GM21515 (cell line): ENCODE measurements around the gene VGLL3.

Source experiments
- ATAC-seq: cut with Tn5 transposase; IDR thresholded peaks from one replicate; pipeline ENCODE4 v1.9.1; 2021; ENCODE audit not compliant: unreplicated experiment

Gene VGLL3

GRCh38 chr3:86951322-86951721, 39.6 kb downstream of the VGLL3 start:
- no peak for ATAC-seq

- ATAC-seq, result no peak
Observed at GRCh38 chr3:86950717-86951116, 40.2 kb downstream of the VGLL3 start.

GRCh38 chr3:86949850-86950249, 41.1 kb downstream of the VGLL3 start:
- ATAC-seq, result no peak

GRCh38 chr3:86948822-86949221, 42.1 kb downstream of the VGLL3 start:
- ATAC-seq, result no peak

GRCh38 chr3:86942206-86942605, 48.7 kb downstream of the VGLL3 start:
- ATAC-seq, result no peak

- ATAC-seq, result no peak
Observed at GRCh38 chr3:86938416-86939105, 52.4 kb downstream of the VGLL3 start.

- no peak for ATAC-seq
Observed at GRCh38 chr3:86937306-86937791, 53.6 kb downstream of the VGLL3 start.

GRCh38 chr3:86934851-86935250, 56.1 kb downstream of the VGLL3 start:
- ATAC-seq, result no peak

- no peak for ATAC-seq
Observed at GRCh38 chr3:86930831-86931230, 60.1 kb downstream of the VGLL3 start.

GRCh38 chr3:86930181-86930580, 60.8 kb downstream of the VGLL3 start:
- no peak for ATAC-seq

- ATAC-seq, result no peak
Observed at GRCh38 chr3:86929046-86929445, 61.9 kb downstream of the VGLL3 start.

- no peak for ATAC-seq
Observed at GRCh38 chr3:86923071-86923491, 67.9 kb downstream of the VGLL3 start.

- ATAC-seq, result no peak
Observed at GRCh38 chr3:86921971-86922680, 68.8 kb downstream of the VGLL3 start.

- no peak for ATAC-seq
Observed at GRCh38 chr3:86914670-86915069, 76.3 kb downstream of the VGLL3 start.

GRCh38 chr3:86913160-86913559, 77.8 kb downstream of the VGLL3 start:
- ATAC-seq, result no peak

- ATAC-seq, result no peak
Observed at GRCh38 chr3:86895202-86895601, 95.7 kb downstream of the VGLL3 start.

- ATAC-seq, result no peak
Observed at GRCh38 chr3:86890741-86891396, 100.1 kb downstream of the VGLL3 start.
